G401 (cell line): ENCODE results near the gene ANKRD33B. TPM values are rescaled to one million over a fixed set of nuclear protein-coding genes. Genes with fewer than 3 reads are reported as not detected.
A peak's percentile ranks its signal among the peaks of the same experiment; 100 is the strongest.

Source experiments
- DNase-seq: peaks from one replicate; pipeline ENCODE4 v3.0.0-alpha.2; 2015; ENCODE audit warnings: low spot score
- in situ Hi-C: cut with HindIII; loops from 2 replicates; pipeline ENCODE4 v1.10.0; 2016; ENCODE audit warnings: low sequenced_read_pairs, mixed read lengths
- total RNA-seq: library from RNA; depleted of rRNA; stranded (reverse); fragments of >200 nt; shearing (Covaris generic); gene quantifications from 2 replicates; pipeline ENCODE4 v1.2.3, GENCODE V29; 2014

The ANKRD33B gene
- total RNA-seq, 1 experiment from 2014 or later = 7.4 TPM

DNA sequence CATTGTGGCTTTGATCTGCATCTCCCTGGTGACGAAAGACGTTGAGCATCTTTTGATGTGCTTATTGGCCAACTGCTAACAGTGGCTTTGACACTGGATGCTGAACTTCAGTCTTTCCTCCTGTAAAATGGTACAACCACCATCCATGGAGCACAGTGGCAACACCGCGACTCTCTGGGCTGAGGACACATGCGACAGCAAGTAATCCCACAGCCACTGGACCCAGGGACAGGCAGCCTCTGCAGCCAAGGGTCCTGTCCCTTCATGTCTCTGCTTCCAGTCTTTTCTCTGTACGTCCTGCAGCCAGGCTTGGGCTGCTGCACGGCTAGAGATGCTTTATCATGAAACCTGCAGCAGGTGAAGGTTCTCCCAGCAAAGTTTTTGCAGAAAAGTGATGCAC is 113.7 kb downstream of the ANKRD33B start:
- in situ Hi-C loops = no loop called here
- DNase-seq = no peak

DNA sequence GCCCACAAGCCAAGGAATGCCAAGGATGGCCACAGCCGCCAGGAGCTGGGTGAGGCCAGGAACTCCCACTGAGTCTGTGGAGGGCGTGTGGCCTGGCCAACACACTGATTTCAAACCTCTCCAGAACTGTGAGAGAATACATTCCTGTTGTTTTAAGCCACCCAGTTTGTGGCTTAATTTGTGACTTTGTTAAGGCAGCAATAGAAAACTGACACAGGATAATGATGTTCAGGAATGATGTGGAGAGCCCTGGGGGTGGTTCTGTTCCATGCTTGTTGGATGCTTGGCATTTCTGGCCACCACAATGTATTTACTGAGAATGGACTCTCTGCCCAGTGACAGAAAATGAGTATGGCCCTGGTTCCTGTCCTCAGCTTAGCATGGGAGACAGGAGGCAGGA is 114.4 kb downstream of the ANKRD33B start:
- in situ Hi-C loops = no loop called here
- no peak for DNase-seq

DNA sequence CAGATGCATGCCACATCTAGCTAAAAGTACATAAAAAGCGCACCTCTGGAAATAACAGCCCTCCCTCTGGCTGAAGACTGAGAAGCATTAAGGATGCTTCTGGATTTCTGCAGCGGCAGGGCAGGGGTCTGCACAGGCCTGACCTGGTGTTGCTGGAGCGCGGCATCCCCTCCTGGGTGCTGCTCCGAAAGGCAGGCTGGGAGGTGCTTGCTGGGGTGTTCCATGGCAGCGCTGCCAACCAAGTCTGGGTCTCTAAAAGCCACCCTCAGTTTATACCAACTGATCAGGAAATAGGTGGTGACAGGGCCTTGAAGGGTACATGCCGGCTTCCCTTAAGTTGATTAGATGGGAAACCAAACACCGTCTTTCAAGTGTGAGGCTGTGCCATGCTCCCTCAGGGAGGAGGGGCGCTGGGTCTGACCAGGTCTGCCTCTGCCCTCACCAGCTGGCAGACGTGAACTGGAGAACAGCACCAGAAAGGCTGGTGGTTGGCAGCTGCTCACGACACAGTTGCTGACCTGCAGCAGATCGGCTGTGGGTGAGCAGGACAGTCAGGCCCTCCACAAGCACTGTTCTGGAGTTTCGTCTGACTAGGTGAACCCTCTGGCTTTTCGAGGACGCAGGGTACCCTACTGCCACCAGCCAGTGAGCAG is 115.6 kb downstream of the ANKRD33B start:
- no peak for DNase-seq
- in situ Hi-C loops = no loop called here

DNA sequence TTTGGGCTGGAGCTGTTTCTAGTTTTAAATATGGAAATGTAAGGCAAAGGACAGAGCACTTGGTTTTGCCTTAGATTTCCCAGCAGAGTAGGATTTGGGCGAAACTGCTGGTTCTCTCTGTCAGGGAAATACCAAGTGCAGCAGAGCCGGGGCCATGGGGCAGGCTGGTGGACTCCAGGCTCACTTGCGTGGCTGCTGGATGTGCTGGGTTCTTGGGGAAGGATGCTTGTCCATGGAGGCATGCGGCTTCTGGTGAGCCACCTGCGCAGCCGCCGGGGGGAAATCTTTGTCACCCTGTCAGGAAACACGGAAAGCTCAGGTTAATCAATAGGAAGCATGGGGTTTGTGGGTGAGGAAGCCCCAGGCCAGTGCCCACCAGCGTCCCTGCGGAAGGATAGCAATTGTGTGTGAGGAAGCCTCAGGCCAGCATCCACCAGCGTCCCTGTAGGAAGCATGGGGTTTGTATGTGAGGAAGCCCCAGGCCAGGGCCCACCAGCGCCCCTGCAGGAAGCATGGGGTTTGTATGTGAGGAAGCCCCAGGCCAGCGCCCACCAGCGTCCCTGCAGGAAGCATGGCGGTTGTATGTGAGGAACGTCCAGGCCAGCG is 117.1 kb downstream of the ANKRD33B start:
- no peak for DNase-seq

DNA sequence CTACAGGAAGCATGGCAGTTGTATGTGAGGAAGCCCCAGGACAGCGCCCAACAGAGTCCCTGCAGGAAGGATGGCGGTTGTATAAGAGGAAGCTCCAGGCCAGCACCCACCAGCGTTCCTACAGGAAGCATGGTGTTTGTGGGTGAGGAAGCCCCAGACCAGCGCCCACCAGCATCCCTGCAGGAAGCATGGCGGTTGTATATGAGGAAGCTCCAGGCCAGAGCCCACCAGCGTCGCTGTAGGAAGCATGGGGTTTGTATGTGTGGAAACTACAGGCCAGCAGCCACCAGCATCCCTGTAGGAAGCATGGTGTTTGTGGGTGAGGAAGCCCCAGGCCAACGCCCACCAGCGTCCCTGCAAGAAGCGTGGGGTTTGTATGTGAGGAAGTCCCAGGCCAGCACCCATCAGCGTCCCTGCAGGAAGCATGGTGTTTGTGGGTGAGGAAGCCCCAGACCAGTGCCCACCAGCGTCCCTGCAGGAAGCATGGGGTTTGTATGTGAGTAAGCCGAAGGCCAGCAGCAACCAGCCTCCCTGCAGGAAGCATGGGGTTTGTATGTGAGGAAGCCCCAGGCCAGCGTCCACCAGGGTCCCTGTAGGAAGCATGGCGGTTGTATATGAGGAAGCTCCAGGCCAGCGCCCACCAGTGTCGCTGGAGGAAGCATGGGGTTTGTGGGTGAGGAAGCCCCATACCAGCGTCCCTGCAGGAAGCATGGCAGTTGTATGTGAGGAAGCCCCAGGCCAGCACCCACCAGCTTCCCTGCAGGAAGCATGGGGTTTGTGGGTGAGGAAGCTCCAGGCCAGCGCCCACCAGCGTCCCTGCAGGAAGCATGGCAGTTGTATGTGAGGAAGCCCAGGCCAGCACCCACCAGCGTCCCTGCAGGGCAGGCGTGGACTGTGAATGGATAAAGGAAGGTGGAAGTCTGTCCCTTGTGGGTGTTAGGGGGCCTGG is 118.1 kb downstream of the ANKRD33B start:
- DNase-seq = no peak
- in situ Hi-C loops = no loop called here

More for the DNA sequence above, 117.1 kb downstream of the ANKRD33B start:
- in situ Hi-C loops = no loop called here

DNA sequence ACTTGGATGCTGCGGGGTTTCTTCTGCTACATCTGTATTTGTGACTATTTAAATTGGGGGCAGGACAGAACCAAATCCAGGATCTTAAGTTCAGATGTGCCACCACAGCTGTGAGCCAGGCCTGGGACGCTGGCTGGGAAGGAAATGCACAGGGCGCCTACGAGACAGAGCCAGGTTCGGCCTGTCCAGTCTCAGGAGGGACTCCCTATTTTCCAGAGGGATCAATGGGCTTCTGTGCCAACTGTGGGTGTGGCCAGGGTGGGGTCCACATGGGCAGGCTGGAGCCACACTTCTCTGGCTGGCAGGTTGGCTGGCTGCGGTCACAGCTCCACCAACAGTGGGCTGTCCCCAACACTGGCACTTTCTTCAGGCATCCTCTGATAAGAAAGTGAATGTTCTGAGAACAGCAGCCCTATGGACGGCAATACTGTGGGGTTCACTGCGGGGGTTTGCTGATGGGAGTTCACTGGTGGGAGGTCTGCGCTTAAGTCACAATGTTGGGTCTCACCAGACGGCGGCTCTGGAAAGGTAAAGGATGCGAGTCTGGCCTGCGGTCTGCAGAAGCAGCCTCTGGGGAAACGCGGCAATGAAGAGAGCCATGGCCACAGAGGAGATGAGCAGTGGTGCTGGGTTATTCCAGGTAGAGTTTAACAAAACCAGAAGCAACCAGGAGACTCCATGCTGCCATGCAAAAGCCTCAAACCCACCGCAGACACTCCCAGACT is 119.1 kb downstream of the ANKRD33B start:
- no peak for DNase-seq
- in situ Hi-C loops = no loop called here

DNA sequence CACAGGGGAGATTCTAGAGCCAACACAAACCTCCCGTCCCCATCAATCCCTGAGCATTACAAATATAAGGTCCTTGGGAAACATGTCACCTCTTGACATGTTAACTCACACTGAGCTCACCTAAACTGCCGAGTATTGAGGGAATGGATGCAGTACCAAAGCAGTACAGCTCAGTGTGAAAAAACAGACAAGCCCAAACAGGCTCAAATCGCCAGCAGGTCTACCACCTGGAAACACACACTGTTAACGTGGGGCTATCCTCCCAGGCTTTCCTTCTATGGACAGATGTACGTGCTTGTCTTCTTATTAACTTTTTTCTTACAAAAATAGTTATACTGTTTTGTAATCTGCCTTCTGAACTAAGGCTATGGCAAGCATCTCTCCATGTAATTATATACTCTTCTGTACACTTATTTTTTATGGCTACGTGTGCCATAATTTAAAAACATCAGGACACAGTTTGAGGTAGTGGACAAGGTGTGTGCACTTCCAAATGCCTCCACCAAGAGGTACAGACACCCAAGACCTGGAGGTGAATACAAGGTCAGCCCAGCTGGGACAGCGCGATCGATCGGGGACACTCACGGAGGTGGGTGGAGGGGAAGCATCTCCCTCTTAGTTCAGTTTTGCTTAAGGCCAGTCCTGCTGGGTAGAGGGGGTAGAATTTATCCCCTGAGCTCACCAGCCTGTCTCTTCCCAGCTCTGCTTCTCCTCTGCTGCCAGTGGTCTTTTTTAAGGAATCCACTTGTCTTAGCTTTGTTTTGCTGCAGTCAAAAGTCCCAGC is 120.6 kb downstream of the ANKRD33B start:
- in situ Hi-C loops = loop anchor here (5.0 kb wide), 1 partner anchor 48 kb away; no protein-coding TSS in a partner anchor
- no peak for DNase-seq

DNA sequence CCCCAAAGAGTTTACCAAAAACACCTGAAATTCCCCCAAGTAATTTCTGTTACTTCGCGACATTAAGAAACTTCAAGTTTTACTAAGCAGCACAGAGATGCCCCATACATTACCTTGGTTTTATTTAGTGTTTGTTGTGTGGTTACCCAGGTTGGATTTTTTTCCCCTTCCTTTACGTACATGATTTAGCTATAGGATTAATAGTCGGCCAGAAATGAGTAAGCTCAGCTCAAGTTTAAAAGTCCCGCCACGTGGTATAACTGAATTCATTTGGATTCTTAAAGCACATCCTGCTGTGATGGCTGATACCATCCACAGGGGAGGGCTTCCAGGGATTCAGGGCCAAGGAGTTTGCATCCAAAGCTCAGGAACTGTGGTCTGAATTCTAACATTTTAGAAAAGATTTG is 121.2 kb downstream of the ANKRD33B start:
- no peak for DNase-seq
- in situ Hi-C loops = loop anchor here (5.0 kb wide), 1 partner anchor 47 kb away; no protein-coding TSS in a partner anchor

DNA sequence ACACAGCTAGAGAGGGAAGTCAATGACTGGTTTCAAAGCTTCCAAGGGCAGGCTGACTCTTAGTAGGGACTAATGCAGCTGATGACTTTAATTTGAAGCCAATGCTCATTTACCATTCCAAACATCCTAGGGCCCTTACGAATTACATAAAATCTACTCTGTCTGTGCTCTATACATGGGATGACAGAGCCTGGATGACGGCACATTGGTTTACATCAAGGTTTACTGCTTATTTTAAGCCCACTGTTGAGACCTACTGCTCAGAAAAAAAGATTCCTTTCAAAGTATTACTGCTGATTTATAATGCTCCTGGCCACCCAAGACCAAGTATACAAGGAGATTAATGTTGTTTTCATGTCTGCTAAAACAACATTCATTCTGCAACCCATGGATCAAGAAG is 123.0 kb downstream of the ANKRD33B start:
- DNase-seq = no peak
- in situ Hi-C loops = loop anchor here (5.0 kb wide), 1 partner anchor 45 kb away; no protein-coding TSS in a partner anchor

DNA sequence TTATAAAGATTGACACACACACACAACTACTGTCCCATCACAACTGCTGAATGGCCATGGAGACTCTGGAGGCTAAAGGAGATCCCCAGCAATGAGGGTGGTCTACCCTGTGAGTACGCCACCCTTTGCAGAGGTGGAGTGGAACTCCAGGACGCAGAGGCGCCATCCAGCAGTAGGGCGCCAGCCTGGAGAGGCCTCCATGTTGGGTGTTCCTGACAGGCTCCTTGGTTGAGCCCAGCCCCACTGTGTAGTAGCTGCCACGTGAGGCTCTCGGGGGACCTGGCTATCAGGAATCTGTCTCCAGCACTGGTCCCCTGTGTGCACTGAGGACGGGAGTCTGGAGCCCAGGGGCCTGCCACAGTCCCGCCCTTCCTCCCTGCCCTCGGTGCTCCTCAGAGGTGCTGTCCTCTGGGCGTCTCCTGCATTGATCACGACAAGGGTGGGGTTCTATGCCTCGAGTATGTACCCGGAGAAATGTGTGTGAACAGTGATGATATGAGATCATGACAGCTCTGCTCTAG is 124.8 kb downstream of the ANKRD33B start:
- DNase-seq = no peak
- in situ Hi-C loops = loop anchor here (5.0 kb wide), 1 partner anchor 44 kb away; no protein-coding TSS in a partner anchor

DNA sequence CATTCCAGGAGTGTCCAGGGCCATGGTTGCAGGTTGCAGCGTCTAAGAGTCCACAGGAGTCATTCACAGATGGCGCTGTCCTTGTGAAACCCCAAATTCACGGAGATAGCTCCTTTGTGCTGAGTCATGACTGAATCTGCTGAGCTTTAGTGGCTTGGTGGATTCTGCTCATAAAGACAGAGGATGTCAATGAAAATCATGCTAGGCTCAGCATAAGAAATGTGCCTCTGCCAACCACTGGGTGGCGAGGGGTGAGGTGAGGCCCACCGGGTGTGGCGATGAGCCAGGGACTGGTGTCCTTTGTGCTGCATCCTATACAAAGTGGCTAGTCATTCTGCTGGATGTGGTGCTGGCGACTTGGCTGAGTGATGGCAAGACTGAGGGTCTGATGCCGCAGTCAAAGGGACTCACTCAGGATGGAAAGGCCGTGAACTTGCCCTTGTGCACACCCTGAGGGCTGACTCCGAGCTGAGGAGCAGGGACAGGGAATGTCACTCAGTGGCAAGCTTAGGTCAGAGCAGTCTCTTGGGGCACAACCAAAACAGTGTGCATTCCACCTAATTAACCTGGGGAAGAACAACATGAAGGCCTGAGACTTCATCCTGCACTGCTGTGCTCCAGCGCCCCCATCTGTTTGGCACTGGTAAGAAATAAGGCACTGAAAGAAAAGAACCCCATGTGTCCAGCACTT is 125.7 kb downstream of the ANKRD33B start:
- DNase-seq = peak; percentile 11
- in situ Hi-C loops = loop anchor here (5.0 kb wide), 1 partner anchor 43 kb away; no protein-coding TSS in a partner anchor

DNA sequence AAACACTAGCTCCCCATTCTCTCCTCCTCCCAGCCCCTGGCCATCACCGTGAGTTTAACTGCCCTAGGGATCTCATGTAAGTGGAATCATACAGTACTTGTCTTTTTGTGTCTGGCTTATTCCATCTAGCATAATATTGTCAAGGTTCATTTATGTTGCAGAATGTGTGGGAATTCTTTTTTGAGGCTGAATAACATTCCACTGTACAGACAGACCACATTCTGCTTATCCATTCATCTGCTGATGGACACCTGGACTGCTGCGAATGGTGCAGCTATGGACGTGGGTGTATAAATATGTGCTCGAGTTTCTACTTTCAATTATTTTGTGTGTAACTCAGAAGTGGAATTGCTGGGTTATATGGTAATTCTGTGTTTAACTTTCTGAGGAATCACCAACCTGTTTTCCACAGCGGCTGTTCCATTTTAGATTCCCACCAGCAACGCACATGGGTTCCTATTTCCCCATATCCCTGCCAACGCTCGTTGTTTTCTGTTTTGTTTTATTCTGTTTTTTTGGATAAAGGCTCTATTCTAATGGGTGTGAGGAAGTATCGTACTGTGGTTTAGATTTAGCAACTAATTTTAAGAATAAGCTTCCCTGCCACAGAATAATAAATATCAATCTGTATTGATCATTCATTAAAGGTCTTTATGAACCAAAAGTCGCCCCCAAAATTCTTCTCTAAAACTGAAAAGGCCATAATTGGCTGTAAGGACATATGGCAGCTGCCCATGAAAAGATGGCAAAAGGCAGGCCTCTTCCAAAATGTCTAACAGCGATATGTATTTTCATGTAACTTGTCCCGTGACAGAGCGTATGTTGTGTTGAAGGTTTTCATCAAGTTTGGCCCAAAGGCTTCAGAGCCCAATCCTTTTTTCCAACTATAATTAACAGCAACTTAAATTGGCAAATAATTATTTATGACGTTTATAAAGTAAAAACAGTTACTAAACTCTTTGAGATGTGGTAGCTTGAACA is 126.9 kb downstream of the ANKRD33B start:
- DNase-seq = no peak
- in situ Hi-C loops = no loop called here

DNA sequence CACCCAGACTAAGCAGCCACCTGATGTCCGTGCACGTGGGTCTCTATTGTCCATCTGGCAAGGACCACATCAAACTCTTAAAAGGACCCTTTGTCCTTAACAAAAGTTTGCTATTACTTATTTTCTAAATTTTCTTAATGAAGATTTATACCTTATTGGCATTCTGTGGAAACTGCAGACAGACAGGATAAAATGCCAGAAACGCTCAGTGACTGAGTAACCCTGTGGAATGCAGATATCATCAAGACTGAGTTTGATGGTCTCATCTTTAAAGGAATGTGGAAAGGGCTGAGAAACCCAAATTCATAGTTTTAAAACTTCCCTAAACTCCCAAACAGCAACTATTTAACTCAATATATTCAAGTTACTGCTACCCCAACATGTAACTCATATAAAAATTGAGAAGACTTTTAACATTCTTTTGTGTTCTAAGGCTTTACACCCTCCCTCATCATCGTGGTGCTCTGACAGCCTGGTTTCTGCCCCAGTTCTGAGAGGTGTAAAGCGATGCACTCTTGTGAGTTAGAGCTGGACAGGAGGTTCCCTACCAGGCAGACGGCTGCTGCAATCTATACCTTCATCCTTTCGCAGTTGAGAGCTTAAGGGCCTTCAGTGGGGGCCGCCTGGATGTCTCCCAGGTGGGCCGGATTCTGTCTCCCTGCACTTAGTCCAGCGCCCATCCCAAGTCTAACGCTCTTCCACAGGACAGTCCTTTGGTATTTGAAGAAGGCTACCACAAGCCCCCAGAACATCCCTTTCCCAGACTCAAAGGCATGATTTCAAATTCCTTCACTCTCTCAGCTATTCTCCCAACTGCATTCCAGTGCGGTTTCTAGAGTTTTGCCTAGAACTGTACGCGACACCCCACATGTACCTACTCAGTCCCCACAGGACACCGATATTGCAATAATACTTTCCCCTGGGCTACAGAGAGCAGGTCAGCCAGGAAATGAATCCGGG is 128.2 kb downstream of the ANKRD33B start:
- in situ Hi-C loops = no loop called here

DNA sequence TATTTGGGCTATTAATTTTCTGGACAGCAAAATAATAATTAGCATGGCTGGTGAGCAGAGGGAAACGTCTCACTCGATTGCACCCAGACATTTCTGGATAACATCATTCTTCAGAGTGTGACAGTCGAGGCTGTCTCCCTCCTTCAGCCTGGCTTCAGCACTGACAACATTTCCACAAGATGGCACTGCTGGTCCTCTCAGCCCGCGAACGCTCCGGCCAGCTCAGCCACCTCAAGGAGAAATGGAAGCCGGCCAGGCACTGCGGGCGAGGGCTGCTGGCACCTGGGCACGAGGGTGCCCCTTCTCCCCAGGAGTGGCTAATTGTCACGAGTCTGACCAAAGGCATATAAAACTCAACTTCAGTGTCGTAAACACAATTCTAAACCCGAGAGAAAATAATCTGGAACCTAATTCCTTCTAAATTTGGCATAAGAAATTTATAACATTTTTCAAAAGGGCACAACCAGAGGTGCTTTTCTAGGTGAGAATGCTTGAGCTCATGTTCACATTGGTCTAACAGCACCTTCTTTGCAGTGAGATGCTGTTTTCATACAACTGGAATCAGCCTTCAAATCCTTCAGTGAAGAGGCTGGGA is 131.3 kb downstream of the ANKRD33B start:
- in situ Hi-C loops = no loop called here
- DNase-seq = peak; percentile 88

More for the DNA sequence above, 128.2 kb downstream of the ANKRD33B start:
- DNase-seq = no peak
